Mesenteric fat pad (tissue), 1 donor: ENCODE data around the gene CFDP1. TPM values are rescaled to one million over a fixed set of nuclear protein-coding genes. Genes with fewer than 3 reads are reported as not detected.
"Not testable (repeated sequence)": the region's sequence is repeated elsewhere in the genome, so short reads cannot be mapped to it uniquely, and the experiment has no call there.

Experiments used
- DNase-seq: peaks from one replicate; pipeline ENCODE4 v3.0.0-alpha.2; 2020; ENCODE audit warnings: low spot score
- long read RNA-seq: library from polyadenylated mRNA; unstranded; transcript quantifications from one replicate; pipeline ENCODE4 v2.0.0, GENCODE V29; 2020
- total RNA-seq: library from RNA; stranded (reverse); fragmentation: NEBNext Ultra II Directional; extraction: Animal tissue kit (Norgen Biotek cat#: 25700); gene quantifications from one replicate; pipeline ENCODE4 v1.2.1, GENCODE V29; 2021
- donor health status: DM: yes; HTN: yes; CAD: no.

The CFDP1 gene
- total RNA-seq: 43.1 TPM
- long read RNA-seq, transcript CFDP1-201 (7 exons, 1,275 nt): major isoform, 60 of 82 reads
- long read RNA-seq, partial matches to known transcripts: 2 of 82 reads
- long read RNA-seq, other reads (novel, unspliced or antisense): 18 of 82 reads

DNA sequence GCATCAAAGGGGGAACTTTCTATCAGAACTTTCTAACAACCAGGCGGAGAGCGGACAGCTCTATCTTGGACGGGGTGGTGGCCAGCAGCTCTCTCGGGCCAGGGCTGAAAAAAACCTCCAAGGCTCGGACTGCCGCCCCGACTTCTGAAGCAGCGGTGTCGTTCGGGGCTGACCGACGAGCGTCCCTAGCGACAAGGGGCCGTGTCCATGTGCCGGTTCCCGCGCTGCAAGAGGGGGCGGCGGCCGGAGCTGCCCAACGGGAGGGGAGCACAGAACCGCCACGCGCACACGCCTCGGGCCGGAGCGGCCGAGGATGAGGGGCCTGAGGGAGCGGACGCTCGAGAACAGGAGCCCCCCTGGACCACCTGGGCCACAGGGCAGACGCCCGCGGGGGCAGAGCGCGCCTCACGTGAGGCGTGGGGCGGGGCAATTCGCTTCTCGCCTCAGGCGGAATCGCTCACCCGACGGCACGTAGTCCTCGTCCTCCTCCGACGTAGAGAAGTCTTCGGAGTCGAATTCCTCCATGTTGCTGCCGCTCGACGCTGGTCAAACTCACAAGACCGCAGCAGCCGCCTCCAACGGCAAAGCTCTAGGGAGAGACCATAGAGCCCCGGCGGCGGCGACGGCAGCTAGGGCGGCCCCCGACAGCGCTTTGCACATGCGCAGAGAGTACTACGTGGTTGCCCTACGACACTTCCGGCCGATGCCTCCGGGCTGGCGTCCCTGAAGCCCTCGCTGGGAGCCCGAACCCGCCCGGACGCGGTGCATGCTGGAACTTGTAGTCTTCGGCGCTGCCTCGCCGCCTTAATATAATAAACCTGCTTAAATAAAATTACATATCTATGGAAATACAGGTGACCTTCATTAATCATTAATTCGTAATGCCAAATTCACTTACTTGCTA is at the start of gene CFDP1:
Gene CFDP1, minus strand, starts transcription at position 676 of the 904 bp plus-strand sequence. Its CDS starts 151 bp downstream, at position 525.
- peak; percentile 99 for DNase-seq

DNA sequence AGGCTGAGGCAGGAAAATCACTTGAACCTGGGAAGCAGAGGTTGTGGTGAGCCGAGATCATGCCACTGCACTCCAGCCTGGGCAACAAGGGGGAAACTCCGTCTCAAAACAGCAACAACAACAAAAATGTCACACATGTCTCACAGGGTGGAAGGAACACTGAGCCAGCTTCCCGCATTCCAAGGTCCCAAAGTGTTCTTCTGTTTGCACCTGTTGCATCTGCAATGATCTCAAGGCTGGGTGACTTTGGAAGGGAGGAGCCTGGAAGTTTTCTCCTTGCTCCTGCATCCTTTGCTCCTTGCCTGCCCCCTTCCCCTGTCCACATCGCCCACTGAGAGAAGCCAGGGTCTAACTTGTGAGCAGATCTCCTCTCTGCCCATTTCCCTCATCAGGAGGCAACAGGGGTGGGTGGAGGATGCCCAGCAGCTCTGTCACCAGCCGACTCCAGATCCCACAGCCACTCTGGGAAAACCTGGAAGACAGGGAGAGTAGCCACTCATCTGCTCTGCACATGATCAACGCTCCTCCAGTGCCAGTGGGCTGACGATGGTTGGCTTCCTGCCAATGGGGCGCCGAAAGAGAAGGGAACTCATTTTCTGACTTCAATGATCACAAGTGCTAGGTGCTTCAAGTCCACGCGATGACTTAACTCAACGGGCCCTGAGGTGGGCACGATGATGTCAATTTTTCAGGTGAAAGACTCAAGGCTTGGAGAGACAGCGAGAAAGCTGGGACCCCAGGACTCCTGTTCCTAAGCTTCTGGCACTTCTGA is 49.3 kb upstream of the CFDP1 start:
- no peak for DNase-seq

DNA sequence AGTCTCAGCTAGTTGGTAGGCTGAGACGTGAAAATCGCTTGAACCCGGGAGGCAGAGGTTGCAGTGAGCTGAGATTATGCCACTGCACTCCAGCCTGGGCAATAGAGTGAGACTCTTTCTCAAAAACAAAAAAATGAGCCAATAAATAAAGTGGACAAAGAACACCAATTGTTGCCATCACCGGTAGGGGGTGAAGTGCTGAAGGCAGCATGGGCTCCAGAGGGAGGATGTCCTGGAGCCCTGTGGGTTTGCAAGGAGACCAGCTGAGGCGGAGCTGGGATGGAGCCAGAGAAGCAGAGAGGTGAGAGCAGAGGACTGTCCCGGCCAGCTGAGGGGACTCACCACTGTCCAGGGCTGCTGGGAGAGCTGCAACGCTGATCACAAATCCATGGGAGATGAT is 48.2 kb upstream of the CFDP1 start:
- no peak for DNase-seq

DNA sequence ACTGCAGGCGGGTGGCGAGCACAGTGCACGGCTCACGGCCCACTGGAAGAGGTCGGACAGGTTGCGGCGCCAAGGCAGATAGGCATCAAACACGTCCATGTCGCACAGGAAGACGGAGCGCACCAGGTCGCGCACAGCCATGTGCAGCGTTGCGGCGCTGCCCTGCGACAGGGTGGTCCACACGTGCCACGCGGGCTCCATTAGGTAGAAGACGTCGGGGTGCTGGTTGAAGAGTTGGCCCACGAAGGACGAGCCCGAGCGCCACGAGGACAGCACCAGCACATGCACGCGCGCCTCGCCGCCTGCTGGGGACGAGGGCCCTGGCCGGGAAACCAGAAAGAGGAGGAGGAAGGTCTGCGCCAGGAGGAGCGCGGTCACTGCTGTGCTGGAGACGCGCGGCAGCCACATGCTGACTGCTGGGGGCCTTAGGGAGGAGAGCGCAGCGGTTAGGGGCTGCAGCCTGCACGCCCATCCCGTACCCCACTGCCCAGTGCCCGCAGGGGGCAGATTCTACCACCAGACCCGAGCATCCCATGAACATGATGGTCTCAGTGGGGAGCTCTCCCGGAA is 46.2 kb upstream of the CFDP1 start:
- no peak for DNase-seq

DNA sequence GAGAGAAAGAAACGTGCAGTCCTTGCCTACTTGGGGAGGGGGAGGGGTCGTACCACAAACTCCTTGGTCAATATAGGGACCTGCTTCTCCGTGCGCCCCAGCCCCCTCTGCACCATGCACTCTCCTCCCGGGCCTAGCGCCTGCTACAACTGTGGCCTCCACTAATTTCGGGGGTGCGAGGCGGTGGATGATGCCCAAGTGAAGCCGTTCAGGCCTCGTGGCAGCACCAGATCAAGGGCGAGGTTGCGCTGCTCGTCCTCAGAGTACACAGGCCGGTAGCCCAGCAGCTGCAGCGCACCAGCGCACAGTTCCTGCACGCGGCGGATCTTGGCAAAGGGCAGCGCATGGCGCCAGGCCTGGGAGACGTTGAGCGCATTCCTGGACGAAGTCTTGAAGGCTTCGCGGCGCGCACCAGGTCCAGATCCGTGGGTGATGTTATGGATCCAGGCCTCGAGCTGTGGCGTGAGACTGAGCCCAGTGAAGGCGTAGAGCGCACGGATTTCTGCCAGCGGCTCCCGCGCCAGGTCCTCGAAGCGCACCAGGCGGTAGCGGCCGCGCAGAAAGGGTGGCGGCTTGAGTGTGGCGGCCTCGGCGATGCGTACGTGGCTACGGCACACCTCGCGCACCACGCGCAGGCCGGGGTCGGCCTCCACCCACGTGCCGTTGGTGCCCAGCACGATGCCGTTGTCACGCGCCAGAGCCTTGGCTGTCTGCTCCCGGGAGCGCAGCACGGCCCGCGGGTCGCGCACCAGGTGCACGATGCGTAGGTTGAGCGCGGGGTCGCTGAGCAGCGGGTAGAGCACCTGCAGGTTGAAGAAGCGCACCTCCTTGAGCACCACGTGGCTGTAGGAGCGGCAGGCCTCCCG is 45.4 kb upstream of the CFDP1 start:
- no peak for DNase-seq

DNA sequence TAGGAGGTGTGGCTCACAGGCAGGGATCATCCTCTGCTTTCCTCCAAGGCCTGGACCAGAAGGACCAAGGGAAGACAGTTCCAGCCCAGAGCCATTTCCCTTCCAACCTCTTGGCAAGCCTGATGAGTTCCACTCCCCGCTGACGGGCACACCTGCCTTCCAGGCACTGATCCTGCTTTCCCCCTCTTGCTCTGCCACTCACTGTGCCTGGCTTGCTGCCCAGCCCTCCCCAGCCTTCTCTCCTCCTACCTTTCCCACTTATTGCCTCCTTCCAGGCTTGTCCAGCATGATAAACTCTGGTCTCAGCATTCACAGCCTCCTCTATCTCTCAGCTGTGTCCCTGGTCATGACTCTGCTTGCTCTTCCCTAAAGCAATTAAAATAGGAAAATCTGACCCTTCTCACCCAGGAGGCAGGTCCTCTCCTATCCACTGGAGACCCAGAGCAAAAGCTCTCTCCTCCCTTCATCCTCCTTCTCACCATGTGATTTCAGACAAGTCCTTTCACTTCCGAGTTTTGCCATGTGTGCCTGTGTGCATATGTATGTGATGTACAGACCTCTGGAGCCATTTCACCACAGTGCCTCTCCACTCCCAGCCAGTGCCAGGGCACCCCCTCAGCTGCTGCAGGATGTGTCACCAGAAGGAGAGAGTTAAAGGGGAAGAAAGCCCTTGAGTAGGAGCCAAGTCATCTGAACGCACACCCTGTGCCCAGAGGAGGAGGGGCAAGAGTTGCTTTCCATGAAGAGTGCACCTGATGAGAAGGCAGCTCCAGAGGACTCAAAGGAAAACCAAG is 44.6 kb upstream of the CFDP1 start:
- no peak for DNase-seq

DNA sequence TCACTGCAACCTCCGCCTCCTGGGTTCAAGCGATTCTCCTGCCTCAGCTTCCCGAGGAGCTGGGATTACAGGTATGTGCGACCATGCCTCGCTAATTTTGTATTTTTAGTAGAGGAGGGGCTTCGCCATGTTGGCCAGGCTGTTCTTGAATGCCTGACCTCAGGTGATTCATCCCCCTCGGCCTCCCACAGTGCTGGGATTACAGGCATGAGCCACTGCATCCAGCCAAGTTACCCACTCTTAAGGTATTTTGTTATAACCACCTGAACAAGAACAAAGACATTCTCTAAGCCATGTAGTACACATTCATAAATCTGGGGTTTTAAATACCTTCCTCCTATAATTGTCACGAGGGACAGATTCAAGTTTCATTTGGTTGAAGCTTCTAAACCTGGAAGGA is 43.5 kb upstream of the CFDP1 start:
- no peak for DNase-seq

DNA sequence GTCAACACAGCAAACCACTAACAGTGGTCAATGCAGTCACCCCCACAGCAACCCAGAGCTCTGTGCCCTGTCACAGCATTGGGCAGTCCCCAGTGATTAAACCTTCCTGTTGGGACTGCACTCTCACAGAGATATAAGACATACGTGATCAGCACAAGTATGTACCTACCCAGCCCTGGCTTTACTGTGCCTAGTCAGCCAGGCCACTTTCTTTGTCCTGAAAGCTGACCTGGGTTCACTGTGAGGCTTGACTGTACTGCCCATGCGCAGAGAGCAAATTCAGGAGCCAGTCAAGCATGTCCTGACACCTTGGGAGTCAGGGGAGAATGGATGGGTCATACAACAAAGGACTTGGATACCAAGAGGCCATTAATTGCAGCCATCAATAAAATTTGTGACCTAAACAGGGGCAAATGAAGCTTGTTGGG is 42.1 kb upstream of the CFDP1 start:
- no peak for DNase-seq

DNA sequence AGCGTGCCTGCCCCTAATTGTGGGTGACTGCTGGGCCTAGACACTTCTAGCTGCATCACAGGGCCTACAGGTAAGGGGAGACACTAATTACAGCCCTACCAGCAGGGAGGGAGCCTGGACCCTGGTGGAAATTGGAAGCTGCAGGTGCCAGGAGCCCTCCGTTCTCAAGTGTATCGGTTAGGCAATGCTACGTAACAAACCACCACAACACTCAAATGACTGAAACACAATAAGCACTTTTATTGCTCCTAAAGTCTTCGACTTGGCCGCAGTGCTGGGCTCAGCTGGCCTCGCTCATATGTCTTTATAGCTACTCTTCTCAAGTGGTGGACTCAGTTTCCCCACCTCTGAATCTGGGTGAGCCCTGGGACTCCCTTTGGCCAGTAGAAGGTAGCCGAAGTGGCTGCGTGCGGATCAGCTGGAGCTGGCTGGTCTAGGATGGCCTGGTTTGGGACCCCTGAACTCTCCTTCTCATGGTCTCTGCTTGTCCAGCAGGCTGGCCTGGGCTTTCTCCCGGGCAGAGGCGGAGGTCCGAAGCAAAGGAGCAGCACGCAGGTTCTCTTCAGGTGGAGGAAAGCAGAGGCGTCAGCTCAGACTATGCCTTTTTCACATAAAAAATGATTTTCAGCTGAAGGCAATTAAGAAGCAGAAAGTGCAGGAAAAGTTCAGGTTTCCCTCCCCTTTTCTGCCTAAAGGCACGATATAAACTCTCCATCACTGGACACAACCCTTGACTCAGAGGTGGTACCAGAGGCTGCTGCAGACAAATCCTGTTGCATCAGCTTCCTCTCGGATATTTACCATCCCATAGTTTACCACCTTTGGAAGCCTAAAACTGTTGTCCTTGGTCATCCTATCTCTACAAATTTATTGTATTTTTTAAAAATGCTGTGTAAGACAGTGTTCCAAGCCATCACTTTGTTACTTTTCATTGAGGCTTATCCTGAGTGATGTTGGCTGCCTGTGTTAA is 39.9 kb upstream of the CFDP1 start:
- DNase-seq: no peak

DNA sequence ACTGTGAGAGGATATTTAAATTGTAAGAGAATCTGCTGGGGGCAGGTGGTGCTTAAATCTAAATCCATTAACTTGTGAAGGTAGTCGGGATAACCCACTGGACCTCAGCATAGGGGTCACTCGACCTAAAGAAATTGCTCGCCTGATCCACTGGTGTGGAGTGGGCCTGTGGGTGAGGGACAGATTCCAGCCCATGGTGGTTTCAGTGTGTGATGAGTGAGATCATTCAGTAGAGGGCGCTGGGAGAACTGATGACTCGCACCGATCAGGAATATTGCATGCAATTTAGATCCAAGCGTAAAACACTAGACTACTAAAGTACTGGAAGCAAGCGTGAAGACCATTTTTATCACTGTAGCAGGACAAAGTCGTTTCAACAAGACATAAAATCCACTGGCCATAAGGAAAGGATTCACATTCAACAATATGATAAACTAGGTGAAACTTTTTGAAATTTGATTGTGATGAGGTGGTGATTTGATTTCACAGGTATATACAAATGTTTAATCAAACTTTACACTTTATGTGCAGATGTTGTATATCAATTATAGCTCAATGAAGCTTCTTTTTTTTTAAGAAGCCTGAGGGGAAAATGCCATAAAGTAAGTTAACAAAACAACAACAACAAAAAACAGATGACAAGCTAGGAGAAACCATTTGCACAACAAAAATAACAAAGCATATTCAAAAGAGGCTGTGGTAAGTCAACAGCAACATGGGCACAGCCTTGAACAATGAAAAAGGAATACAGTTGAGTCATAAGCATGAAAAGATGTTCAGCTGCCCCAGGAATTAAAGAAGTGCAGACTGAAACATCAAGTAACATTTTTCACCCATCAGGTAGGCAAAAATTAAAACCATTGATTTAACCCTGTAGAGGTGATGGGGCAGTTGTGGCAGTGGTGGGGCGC is 38.7 kb upstream of the CFDP1 start:
- DNase-seq: peak; percentile 39

DNA sequence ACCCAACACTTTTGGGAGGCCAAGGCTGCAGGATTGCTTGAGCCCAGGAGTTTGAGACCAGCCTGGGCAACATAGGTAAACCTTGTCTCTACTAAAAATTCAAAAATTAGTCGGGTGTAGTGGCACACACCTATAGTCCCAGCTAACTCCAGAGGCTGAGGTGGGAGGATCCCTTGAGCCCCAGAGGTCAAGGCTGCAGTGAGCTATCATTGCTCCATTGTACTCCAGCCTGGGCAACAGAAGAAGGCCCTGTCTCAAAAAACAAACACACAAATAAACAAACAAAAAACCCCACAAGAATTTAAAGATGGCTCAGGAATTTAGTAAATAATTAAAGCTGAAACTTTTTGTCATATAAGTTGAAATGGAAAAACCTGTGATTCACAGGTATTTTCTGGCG is 33.5 kb upstream of the CFDP1 start:
- peak; percentile 39 for DNase-seq

DNA sequence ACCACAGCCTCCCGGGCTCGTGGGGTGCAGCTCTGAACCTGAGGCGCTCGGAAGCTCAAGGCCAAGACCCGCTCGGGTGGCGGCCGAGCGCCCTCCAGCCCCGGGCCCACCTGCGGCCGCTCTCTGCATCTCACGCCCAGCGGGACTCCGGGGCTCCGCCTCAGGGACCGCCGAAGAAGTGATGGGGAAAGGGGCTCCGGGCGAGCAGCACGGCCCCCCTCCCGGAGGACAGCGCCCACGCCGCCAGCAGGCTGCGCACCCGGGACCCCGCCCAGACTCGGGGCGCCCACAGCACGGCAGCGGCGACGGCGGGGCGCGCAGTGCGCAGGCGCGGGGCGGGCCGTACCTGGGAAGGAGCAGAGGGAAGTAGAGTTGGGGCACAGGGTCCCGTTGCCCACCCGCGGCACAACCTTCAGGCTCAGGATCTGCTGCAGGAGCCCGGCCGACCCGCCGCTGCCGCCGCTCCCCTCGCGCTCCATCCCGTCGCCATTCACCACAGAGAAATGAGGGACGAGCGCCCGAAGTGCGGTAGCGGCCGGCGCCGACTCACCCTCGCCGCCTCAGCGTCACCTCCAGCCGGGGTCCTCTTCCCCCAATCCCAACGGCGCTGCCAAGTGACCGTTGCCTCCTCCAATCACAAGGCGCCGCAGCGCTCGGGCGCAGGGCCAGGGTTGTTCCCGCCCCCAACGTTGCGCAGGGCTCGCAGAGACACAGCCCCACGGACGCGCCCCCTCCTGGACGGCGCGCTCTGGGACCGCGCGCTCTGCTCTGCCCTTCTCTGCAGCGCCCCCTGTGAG is 31.0 kb upstream of the CFDP1 start, which contains the start of gene TMEM170A:
Gene TMEM170A, minus strand, starts transcription at position 568 of the 797 bp plus-strand sequence. Its CDS starts 89 bp downstream, at position 479.
- peak; percentile 100 for DNase-seq

DNA sequence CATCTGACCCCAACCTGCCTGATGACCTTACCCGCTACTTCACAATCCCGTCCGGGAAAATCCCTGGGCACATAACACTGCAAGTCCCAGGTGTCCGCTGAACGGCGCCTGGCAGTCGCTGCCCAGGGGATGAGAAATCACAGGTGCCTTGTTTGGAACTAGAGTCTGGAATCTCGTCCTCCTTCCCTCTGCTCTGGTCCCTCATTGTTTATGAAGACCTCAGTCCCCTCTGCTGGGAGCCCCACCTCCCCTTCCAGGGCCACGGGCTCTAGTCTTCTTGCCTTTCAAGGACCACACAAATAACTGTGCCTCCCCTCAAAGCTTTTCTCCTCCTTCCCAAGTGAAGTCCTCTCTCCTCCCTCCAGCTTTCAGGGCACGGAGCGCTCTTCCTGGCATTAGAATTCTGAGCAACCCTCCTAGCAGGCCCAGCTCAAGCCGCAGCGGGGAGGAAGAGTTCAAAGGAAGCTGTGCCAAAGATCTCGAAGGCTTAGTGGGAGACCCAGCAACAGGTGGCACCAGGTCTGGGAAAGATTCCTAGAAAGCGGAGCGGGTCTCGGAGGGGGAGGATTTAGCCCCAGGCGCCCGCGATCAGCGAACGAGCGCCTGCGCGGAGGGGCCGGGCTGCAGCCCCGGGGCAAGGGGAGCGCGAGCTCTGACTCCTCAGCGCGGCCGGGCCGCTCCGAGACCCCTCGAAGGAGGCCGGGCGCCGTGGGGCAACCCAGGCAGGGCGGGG is 30.3 kb upstream of the CFDP1 start:
- DNase-seq: not testable (repeated sequence)

DNA sequence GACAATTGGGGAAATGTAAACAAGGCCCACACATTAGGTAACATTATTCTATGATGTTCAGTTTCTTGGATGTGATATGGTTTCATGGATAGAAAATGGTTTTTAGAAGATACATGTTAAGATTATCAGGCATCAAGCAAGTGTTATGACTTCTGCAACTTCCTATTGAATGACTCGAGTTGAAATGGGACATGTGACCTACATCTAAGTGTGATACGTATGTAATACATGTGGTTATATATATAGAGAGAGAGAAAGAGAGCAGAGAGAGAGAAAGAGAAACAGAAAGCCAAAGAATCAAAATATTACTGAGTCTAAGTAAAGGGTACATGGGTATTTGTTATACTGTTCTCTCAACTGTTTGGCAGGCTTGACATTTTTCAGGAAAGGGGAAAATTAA is 29.5 kb upstream of the CFDP1 start:
- DNase-seq: no peak

DNA sequence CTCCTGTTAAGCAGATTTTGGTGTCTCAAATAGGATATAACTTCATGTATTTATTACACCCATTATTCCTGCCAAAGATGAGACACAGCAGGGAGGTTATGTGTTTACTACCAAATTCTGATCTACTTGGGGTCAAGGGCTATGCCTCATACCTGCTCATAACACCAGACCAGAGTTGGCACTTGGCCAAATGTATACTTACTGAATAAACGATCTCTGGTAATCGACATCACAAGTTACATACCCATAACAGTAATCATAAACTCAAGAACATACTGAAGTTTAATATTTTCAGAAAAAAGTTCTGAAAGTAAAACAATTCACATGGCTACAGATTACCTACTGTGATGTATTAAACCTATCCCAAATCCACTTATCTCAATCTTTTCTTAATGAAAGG is 28.3 kb upstream of the CFDP1 start:
- DNase-seq: no peak

DNA sequence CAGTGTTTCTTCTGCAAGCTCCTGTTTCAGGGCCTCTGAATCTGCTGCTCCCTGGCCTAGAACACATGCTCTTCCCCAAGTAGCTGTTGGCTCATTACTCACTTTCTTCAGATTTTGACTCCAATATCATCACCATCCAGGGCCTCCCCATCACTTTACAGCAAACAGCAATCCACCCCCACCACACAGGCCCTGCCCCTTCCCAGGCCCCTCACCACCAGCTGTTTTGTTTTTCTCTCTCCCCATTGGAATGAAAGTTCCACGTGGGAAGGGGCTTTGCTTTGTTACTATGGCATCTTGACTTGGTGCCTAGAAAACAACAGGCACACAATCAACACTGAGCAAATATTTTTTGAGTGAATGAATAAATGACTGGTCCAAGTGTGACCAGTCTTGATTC is 27.1 kb upstream of the CFDP1 start:
- DNase-seq: no peak
